ENCODE measurements around the gene SORBS1.
"Not testable (repeated sequence)": the region's sequence is repeated elsewhere in the genome, so short reads cannot be mapped to it uniquely, and the experiment has no call there.

The SORBS1 gene

DNA sequence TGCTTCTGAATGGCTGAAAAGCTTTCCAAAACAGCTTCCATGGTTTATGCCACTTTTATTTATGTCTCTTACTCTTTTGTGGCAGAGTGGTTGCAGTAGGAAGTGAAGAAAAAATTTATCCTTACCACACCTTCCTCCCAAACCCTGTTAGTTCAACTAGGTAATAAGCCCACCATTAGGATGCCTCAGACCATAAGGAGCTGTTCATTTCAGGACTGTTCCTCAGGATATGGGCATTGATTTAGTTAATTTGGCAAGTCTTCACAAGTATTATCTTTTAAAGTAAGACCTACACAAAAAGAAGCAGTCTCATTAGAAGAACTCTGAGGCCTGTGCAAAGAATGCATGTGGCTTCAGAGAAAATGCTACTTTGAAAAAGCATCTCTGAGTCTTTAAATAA is 187.5 kb downstream of the SORBS1 start:
- no peak for DNase-seq
- intact Hi-C loops (cut with DNase I) = loop anchor here (1.0 to 2.0 kb wide), 2 partner anchors 73 to 228 kb away; no protein-coding TSS in a partner anchor

- DNase-seq = peak in 1 of 10 donors; percentile 81
- intact Hi-C loops (cut with DNase I) = loop anchor here (5.0 kb wide), 2 partner anchors 182 to 232 kb away; no protein-coding TSS in a partner anchor
These were observed 196.8 kb downstream of the SORBS1 start for GRCh38 chr10:95364342-95364741.

DNA sequence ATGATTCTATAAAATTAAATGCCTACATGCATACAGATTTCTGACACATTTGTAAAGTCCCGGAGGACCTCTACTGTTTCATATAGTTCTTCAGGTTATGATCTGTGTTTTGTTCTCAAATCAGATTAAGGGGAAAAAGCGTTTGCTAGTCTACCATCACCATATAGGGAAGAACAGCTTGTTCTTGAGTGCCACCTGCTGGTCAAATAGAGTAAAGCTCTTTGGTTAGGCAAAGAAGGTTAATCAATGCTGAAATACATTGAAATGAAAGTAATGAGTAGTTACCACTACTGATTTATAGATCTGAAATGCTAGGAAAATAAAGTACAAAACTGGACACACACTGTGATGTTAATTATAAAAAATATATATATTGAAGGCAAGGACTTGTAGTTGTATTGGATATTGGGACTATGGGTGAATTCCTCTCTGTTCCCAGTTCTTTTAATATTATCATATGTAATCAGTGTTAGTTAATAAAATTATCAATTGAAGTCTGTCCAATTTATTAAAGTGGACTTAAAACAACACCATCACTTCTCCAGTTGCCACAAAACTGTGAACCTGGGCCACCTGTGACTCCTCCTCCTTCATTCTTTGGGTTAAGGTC is 197.8 kb downstream of the SORBS1 start:
- DNase-seq = peak in 2 of 10 donors; percentile 23 to 40
- intact Hi-C loops (cut with DNase I) = loop anchor here (2.0 to 5.0 kb wide), 3 partner anchors 117 to 231 kb away; no protein-coding TSS in a partner anchor

GRCh38 chr10:95360122-95360714 is 201.0 kb downstream of the SORBS1 start:
- intact Hi-C loops (cut with DNase I) = loop anchor here (5.0 kb wide), 2 partner anchors 178 to 228 kb away; no protein-coding TSS in a partner anchor
- no peak for DNase-seq

- no peak for DNase-seq
- intact Hi-C loops (cut with DNase I) = no loop called here
These were observed 201.7 kb downstream of the SORBS1 start for GRCh38 chr10:95359466-95359865.

GRCh38 chr10:95356190-95356955 is 204.8 kb downstream of the SORBS1 start:
- intact Hi-C loops (cut with DNase I) = no loop called here
- peak in 2 of 10 donors; percentile 24 to 83 for DNase-seq

DNA sequence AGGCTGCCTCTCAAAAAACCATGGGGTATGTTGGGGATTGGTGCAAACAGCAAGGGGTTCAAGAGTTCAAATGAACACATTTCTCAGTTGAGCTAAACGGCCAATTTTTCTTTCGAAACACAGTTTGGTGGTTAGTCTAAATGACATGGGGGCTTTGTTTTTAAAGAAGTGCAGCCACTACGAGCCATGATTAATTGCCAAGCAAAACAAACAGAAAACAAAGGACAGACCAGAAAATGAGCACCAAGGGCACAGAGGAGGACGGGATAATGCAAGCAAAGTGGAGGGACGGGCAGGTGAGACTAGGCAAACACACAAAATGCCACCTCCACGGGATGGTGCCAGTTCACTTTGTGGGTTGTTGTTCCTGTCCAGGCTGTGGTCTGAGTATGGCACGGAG is 205.9 kb downstream of the SORBS1 start:
- intact Hi-C loops (cut with DNase I) = no loop called here
- no peak for DNase-seq

DNA sequence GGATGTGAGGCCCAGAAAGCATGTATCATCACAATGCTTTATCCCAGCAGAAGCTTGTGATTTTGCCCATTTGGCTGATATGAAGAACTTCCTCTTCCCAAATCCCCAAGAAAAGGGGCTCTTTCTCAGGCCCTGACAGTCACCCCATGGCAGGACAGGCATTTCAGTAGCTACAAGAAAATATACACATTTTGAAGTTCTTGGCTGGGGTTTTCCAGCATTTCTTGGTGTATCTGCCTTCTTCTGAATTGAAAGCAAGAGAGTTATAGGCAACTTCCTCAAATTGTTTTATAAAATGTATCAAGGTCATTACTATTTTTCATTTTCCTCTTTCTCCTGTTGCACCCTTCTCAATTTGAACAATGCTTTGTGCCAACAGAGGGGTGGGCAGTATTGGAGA is 207.1 kb downstream of the SORBS1 start:
- intact Hi-C loops (cut with DNase I) = no loop called here
- no peak for DNase-seq

DNA sequence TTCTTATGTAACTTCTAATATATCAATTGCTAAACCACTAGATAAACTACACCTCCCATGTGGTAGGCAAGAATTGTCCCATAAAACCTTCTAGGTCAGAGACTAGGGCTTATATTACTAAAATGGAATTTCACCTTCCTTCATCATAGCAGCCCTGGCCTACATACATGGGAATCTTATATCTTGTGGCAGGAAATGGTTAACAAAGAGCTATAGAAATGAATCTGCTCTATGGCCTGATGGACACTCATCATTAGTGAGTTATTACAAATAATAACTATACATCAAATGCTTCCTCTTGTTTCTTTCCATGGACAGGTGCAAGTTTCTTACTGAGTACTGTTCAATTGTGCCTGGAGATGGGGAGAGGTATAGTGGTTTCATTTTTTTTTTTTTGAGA is 208.0 kb downstream of the SORBS1 start:
- intact Hi-C loops (cut with DNase I) = no loop called here
- no peak for DNase-seq

DNA sequence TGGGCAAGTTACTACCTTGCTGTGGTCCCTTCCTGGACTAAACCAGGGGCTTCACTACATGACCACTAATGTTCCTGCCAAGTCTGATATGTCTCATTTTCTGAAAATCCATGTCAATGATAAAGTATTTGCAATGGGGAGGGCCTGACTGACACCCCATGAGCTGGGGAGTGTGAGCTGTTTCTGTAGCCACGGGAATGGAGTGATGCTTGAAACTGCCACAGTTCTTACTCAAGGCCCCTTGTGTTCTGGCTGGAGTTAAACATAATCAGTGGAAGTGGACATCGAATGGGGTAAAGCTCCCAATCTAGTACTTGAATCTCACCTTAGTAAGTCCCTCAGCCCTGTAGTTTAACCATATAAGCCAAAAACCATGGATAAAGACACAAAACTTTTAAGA is 208.5 kb downstream of the SORBS1 start:
- no peak for DNase-seq
- intact Hi-C loops (cut with DNase I) = no loop called here

DNA sequence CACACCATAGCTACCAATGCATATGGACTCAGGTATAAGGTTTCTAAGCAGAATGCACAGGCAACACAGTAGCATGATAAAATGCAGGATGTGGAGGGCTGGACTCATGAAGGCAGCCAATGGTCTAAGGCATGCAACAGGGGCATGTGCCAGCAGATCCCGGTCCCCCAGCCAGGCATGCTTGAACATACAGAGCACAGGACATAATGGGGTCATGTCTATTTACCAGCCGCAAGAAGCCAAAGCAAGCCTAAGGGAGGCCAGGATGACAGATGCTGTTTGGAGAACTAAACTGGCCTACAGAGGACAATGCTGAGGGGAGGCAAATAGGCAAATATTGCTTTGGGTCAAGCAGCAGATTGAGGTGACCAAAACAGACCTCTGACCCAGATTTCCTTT is 210.3 kb downstream of the SORBS1 start:
- DNase-seq = no peak
- intact Hi-C loops (cut with DNase I) = no loop called here

- no peak for DNase-seq
- intact Hi-C loops (cut with DNase I) = no loop called here
These were observed 210.8 kb downstream of the SORBS1 start for GRCh38 chr10:95350219-95350829.

DNA sequence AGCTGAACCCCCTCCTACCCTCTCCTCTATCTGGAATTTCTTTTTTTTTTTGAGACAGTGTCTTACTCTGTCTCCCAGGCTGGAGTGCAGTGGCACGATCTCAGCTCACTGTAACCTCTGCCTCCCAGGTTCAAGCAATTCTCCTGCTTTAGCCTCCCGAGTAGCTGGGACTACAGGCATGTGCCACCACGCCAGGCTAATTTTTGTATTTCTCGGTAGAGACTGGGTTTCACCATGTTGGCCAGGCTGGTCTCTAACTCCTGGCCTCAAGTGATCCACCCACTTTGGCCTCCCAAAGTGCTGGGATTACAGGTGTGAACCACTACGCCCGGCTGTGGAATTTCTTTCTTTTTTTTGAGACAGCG is 213.8 kb downstream of the SORBS1 start:
- intact Hi-C loops (cut with DNase I) = not testable (repeated sequence)

GRCh38 chr10:95346715-95347401 is 214.3 kb downstream of the SORBS1 start:
- intact Hi-C loops (cut with DNase I) = no loop called here

More for the DNA sequence above, 213.8 kb downstream of the SORBS1 start:
- DNase-seq = not testable (repeated sequence)

DNA sequence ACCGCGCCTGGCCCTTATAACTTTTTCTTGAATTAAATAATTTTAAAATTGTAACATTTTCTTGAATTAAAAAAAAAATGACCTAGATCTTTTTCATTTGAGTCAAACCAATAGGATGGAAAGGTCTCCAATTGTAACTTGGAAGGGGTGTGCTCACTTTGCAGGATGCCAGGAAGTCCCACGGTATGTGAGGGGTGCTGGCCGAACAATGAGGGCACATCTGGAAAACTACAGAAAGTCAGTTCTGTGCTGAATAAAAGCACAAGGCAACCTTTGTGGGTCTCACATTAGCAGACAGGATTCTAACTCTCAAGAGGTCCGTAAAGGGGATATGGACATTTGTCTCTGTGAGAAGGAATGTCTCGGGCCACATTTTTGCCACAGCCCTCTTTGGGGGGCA is 217.6 kb downstream of the SORBS1 start:
- intact Hi-C loops (cut with DNase I) = no loop called here
- DNase-seq = no peak

More at GRCh38 chr10:95346715-95347401, 214.3 kb downstream of the SORBS1 start:
- no peak for DNase-seq

DNA sequence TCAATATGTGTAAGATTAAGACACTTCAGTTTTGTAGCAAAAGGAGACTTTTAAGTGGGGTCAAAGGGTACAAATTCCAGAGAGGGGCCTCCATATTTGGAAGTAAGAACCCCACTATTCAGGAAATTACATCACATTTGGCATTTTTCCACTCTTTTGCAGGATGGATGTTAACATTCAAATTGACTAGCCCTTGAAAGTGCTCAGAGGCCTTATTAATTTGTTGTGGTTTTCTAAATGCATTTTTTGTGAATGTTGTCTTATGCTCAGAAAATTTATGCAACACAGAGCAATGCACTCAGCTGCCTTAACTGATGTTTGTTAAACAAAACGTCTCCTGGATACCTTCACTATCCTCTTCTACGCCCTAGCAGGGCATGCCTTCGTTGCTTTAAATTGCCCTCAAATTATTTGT is 219.4 kb downstream of the SORBS1 start:
- intact Hi-C loops (cut with DNase I) = no loop called here
- no peak for DNase-seq

DNA sequence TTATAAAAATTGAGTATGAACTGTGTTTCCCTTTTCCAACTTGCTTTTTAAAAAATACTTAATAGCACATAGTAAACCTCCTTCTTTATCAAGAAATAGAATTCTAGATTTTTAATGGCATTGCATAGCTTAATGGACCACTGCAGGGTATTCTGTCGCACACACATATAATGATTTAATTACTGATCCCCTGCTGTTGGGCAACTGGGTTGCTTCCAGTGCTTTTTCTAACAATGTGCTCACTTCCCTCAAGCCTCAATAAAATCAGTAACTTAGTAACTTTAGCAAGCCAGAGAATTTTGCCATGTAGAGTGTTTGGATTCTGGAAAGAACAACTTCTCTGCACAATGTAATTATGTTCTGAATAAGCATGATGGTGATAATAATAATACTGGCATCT is 221.3 kb downstream of the SORBS1 start:
- DNase-seq = no peak
- intact Hi-C loops (cut with DNase I) = no loop called here

- intact Hi-C loops (cut with DNase I) = no loop called here
- DNase-seq = no peak
These were observed 223.6 kb downstream of the SORBS1 start for GRCh38 chr10:95337423-95338160.

DNA sequence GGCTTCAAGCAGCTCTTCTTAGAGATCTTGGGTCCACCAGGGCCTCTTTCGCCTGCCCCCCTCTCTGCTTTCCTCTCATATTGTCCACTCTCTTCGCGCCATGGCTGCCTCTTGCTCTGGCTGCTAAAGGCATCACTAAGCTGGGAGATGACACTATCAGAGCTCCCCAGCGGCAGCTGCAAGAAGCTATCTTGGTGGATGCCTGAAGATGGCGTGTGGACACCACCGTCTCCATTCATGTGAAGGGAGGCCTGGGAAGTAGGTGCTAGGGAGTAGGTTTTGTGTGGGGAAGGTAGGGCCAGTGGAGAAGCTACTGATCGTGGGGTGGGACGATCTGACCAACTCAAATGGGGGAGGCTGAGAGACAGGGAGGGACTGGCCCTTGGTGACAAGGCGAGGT is 224.5 kb downstream of the SORBS1 start:
- DNase-seq = no peak
- intact Hi-C loops (cut with DNase I) = no loop called here
